ENCODE measurements around the gene TBC1D4. TPM values are rescaled to one million over a fixed set of nuclear protein-coding genes. Genes with fewer than 3 reads are reported as not detected.

Gene TBC1D4
- total RNA-seq, 1 experiment from 2014 or later: 19.5 TPM

DNA sequence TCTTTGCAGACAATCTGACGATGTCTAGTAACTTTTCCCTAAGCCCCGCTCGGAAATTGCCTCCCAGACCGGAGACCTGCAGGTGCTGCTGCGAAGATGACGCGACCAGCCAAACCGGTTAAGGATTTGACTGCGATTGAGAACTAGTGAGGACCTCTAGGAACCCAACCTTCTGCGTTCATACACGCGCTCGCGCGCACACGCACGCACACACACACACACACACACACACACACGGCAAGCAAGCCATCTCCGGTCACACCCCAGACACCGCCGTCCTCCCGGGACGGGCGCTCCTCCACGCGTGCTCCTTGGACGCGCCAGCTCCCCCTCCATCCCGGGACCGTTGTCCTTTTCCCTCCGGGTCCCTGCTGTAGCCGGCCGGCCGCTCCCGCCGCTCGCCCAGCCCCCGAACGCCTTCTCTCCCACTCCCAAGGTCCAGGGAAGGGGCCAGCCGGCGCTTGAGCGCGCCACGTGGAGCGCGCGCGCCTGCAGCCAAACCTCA is 1.2 kb downstream of the TBC1D4 start:
- BruUV-seq (replicated peaks): no TSS peak
- H3K27ac ChIP-seq: peak overlapping the region; percentile 41; the same call in 1 of the 2 replicates
- peak overlapping the region; percentile 64 for H3K4me3 ChIP-seq
- ChIA-PET POLR2A (ENCODE audit: unreplicated experiment) (no interaction called here), CTCF (no interaction called here)
- TF ChIP-seq, protein P1, sequence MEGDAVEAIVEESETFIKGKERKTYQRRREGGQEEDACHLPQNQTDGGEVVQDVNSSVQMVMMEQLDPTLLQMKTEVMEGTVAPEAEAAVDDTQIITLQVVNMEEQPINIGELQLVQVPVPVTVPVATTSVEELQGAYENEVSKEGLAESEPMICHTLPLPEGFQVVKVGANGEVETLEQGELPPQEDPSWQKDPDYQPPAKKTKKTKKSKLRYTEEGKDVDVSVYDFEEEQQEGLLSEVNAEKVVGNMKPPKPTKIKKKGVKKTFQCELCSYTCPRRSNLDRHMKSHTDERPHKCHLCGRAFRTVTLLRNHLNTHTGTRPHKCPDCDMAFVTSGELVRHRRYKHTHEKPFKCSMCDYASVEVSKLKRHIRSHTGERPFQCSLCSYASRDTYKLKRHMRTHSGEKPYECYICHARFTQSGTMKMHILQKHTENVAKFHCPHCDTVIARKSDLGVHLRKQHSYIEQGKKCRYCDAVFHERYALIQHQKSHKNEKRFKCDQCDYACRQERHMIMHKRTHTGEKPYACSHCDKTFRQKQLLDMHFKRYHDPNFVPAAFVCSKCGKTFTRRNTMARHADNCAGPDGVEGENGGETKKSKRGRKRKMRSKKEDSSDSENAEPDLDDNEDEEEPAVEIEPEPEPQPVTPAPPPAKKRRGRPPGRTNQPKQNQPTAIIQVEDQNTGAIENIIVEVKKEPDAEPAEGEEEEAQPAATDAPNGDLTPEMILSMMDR (conservative IDR thresholded peaks at IDR 0.05): no peak
- TF ChIP-seq EZH2 (IDR thresholded peaks at IDR 0.05; ENCODE audit: low read depth): no peak
- H3K4me1 ChIP-seq (replicated peaks; ENCODE audit: insufficient read depth): peaks cover 32% of the 10 kb centered on the region
- intact Hi-C loops (cut with micrococcal nuclease; ENCODE audit: unreplicated experiment): loop anchor here (2.0 to 5.0 kb wide), 2 partner anchors 64 to 157 kb away; partner anchors contain the start of gene LMO7
- DNase-seq: peak; percentile 72 to 88
- peaks cover 42% of the 10 kb centered on the region for H3K79me2 ChIP-seq (ENCODE audit: low read depth)
- H3F3A ChIP-seq (ENCODE audit: insufficient read depth, low read depth): peaks cover 29% of the 10 kb centered on the region
- H3K36me3 ChIP-seq (ENCODE audit: low read depth): no peaks in the 10 kb centered on the region
- H3K9me3 ChIP-seq (ENCODE audit: insufficient read depth, low read depth): no peaks in the 10 kb centered on the region
- no peaks in the 10 kb centered on the region for H3K27me3 ChIP-seq (ENCODE audit: insufficient read depth, low read depth)
- peak overlapping the region; percentile 98 for H3K4me2 ChIP-seq
- no peaks in the 10 kb centered on the region; the same call in 1 of the 2 replicates for H3K9me2 ChIP-seq (ENCODE audit: insufficient read depth)
- no peaks in the 10 kb centered on the region; the same call in 1 of the 2 replicates for H4K20me1 ChIP-seq (ENCODE audit: insufficient read depth)
- peak overlapping the region; percentile 96 for H2AFZ ChIP-seq

DNA sequence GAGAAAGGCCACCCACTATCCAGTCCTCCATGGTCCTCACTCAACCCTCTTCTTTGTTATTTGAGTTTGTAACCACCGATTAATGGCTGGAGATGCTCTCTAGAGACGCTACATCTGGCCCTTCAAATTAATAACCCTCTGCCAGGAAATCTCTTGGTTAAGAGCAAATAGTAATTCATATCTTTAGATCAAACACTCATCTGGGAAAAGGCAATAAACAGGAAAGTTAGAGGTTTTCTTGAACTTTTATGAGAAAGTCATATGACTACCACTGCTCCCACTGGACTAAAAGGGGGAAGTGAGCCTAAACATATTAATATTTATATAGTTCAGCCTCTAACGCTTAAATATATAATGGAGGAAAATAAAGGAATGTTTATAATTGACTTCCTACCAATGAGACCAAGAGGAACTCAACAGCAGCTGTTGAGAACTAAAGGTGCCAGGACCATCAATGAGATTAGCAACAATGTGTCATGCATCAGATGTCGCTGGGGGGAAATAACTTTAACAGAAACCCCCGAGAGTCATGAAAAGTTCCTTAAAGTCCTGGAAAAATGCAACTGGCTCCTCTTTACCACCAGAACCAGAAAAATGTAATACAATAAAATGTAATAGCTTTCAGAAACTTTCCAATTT is 2.7 kb downstream of the TBC1D4 start:
- no peak for DNase-seq
- Histone ChIP-seq H3K36me3 (ENCODE audit: low read depth) (no peaks in the 10 kb centered on the region), H4K20me1 (ENCODE audit: insufficient read depth) (no peaks in the 10 kb centered on the region; the same call in 1 of the 2 replicates), H3K4me1 (replicated peaks; ENCODE audit: insufficient read depth) (peaks cover 23% of the 10 kb centered on the region), H3K79me2 (ENCODE audit: low read depth) (peaks cover 47% of the 10 kb centered on the region), H3K4me2 (peak overlapping the region; percentile 98), H2AFZ (no peak overlapping the region), H3K27ac (no peak overlapping the region), H3K9me3 (ENCODE audit: insufficient read depth, low read depth) (no peaks in the 10 kb centered on the region), H3F3A (ENCODE audit: insufficient read depth, low read depth) (peaks cover 22% of the 10 kb centered on the region), H3K4me3 (peak overlapping the region; percentile 64; the same call in 1 of the 2 replicates), H3K9me2 (ENCODE audit: insufficient read depth) (no peaks in the 10 kb centered on the region; the same call in 1 of the 2 replicates), H3K27me3 (ENCODE audit: insufficient read depth, low read depth) (no peaks in the 10 kb centered on the region)
- TF ChIP-seq EZH2 (IDR thresholded peaks at IDR 0.05; ENCODE audit: low read depth): no peak
- TF ChIP-seq, protein P1 (conservative IDR thresholded peaks at IDR 0.05): no peak
- ChIA-PET CTCF (no interaction called here), POLR2A (ENCODE audit: unreplicated experiment) (no interaction called here)
- BruUV-seq (replicated peaks): no TSS peak
- intact Hi-C loops (cut with micrococcal nuclease; ENCODE audit: unreplicated experiment): no loop called here

DNA sequence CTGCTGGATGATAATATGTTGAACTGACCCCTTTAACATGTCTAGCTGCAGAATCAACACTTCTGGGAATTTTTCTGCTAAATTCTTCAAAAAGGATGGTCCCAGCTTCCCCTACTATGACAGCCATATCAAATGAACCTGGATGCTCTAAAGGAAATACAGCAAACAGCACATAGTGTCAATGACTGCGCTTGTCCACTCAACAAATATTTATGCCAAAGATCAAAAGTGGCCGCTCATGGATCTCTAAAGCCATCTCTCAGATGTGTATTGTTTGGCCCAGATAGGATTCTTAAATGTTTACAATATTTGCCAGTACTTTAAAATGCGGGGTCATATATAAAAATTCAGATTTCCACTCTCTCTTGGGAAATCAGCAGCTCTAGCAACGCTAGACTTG is 3.3 kb downstream of the TBC1D4 start:
- Histone ChIP-seq H3F3A (ENCODE audit: insufficient read depth, low read depth) (peaks cover 22% of the 10 kb centered on the region), H3K27ac (no peak overlapping the region), H3K79me2 (ENCODE audit: low read depth) (peaks cover 47% of the 10 kb centered on the region), H3K27me3 (ENCODE audit: insufficient read depth, low read depth) (no peaks in the 10 kb centered on the region), H3K9me2 (ENCODE audit: insufficient read depth) (no peaks in the 10 kb centered on the region; the same call in 1 of the 2 replicates), H3K4me1 (replicated peaks; ENCODE audit: insufficient read depth) (peaks cover 23% of the 10 kb centered on the region), H3K9me3 (ENCODE audit: insufficient read depth, low read depth) (no peaks in the 10 kb centered on the region), H4K20me1 (ENCODE audit: insufficient read depth) (no peaks in the 10 kb centered on the region; the same call in 1 of the 2 replicates), H3K36me3 (ENCODE audit: low read depth) (no peaks in the 10 kb centered on the region), H3K4me3 (no peak overlapping the region), H3K4me2 (no peak overlapping the region), H2AFZ (no peak overlapping the region)
- no TSS peak for BruUV-seq (replicated peaks)
- intact Hi-C loops (cut with micrococcal nuclease; ENCODE audit: unreplicated experiment): no loop called here
- DNase-seq: no peak
- CTCF ChIA-PET: no interaction called here
- POLR2A ChIA-PET (ENCODE audit: unreplicated experiment): no interaction called here
- TF ChIP-seq EZH2 (IDR thresholded peaks at IDR 0.05; ENCODE audit: low read depth): no peak
- TF ChIP-seq, protein P1 (conservative IDR thresholded peaks at IDR 0.05): no peak
